Peyer's patch (tissue), 4 donors: ENCODE results near the gene HMCES.

Source experiments
- POLR2A ChIP-seq, 2 donors: fragments of 450-650 bp; IDR thresholded peaks; one replicate each; pipeline ENCODE4 v1.5.1; 2017; ENCODE audit warnings: antibody characterized with exemption in 2 of 2, mild to moderate bottlenecking in 2 of 2, moderate library complexity in 2 of 2
- TF ChIP-seq, protein P1 (sequence below), 6 experiments: fragments of 450-650 bp in 4 of 6; fragments of 200-600 bp in 2 of 6; sonication (generic) in 1 of 6; IDR thresholded peaks; one replicate each; pipeline ENCODE4 v1.5.1; 2017 to 2019; ENCODE audit warnings: antibody characterized with exemption in 6 of 6, mild to moderate bottlenecking in 3 of 6, moderate library complexity in 1 of 6

DNA sequence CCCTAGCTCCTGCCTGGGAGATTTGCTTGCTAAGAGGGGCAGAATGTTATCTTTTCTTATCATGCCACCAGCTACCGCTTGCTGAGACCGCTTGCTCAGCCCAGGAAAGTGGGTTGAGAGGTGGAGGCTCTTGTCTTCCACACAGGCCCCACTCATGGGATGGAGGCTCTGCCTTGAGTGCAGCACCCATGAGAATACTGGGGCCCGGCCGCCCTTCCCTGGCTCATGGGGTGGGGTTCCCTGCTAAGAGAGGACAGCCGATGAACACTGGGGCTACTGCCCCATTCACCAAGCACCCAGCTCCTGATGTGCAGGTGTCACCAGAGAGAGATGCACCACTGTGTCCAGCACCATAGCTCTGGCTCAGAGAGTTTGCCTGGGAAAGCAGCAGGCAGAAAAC is 55.2 kb downstream of the HMCES start:
- TF ChIP-seq, protein P1, sequence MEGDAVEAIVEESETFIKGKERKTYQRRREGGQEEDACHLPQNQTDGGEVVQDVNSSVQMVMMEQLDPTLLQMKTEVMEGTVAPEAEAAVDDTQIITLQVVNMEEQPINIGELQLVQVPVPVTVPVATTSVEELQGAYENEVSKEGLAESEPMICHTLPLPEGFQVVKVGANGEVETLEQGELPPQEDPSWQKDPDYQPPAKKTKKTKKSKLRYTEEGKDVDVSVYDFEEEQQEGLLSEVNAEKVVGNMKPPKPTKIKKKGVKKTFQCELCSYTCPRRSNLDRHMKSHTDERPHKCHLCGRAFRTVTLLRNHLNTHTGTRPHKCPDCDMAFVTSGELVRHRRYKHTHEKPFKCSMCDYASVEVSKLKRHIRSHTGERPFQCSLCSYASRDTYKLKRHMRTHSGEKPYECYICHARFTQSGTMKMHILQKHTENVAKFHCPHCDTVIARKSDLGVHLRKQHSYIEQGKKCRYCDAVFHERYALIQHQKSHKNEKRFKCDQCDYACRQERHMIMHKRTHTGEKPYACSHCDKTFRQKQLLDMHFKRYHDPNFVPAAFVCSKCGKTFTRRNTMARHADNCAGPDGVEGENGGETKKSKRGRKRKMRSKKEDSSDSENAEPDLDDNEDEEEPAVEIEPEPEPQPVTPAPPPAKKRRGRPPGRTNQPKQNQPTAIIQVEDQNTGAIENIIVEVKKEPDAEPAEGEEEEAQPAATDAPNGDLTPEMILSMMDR (IDR thresholded peaks at IDR 0.05) = no peak
- TF ChIP-seq POLR2A (IDR thresholded peaks at IDR 0.05) = no peak
